GM18870 (cell line): Measurements from ENCODE around the gene CACNB4.
"Not testable (repeated sequence)": the region's sequence is repeated elsewhere in the genome, so short reads cannot be mapped to it uniquely, and the experiment has no call there.

Experiments used
- ATAC-seq: cut with Tn5 transposase; IDR thresholded peaks from one replicate; pipeline ENCODE4 v1.9.1; 2021; ENCODE audit warnings: moderate library complexity; ENCODE audit not compliant: unreplicated experiment

CACNB4 gene

GRCh38 chr2:152025678-152026287, 73.1 kb downstream of the CACNB4 start:
- peak; percentile 79 for ATAC-seq

GRCh38 chr2:152024477-152024876, 74.4 kb downstream of the CACNB4 start:
- no peak for ATAC-seq

- ATAC-seq: no peak
Measured at GRCh38 chr2:152022090-152022489, 76.8 kb downstream of the CACNB4 start.

- ATAC-seq: not testable (repeated sequence)
Measured at GRCh38 chr2:152021001-152021400, 77.8 kb downstream of the CACNB4 start.

- ATAC-seq: no peak
Measured at GRCh38 chr2:152019732-152020131, 79.1 kb downstream of the CACNB4 start.

- no peak for ATAC-seq
Measured at GRCh38 chr2:152016181-152017120, 82.4 kb downstream of the CACNB4 start.

- no peak for ATAC-seq
Measured at GRCh38 chr2:152015552-152015951, 83.3 kb downstream of the CACNB4 start.

- ATAC-seq: no peak
Measured at GRCh38 chr2:152012697-152013096, 86.1 kb downstream of the CACNB4 start.

- ATAC-seq: no peak
Measured at GRCh38 chr2:152011724-152012123, 87.1 kb downstream of the CACNB4 start.

GRCh38 chr2:152005607-152006006, 93.2 kb downstream of the CACNB4 start:
- ATAC-seq: no peak

GRCh38 chr2:152003283-152003682, 95.6 kb downstream of the CACNB4 start:
- ATAC-seq: not testable (repeated sequence)

- ATAC-seq: no peak
Measured at GRCh38 chr2:151999053-151999452, 99.8 kb downstream of the CACNB4 start.

- no peak for ATAC-seq
Measured at GRCh38 chr2:151996243-151997003, 102.4 kb downstream of the CACNB4 start.

- no peak for ATAC-seq
Measured at GRCh38 chr2:151995161-151995557, 103.7 kb downstream of the CACNB4 start.

GRCh38 chr2:151994178-151994577, 104.7 kb downstream of the CACNB4 start:
- ATAC-seq: not testable (repeated sequence)

- no peak for ATAC-seq
Measured at GRCh38 chr2:151991010-151991409, 107.8 kb downstream of the CACNB4 start.

GRCh38 chr2:151989378-151989777, 109.5 kb downstream of the CACNB4 start:
- ATAC-seq: no peak

- no peak for ATAC-seq
Measured at GRCh38 chr2:151987484-151987883, 111.4 kb downstream of the CACNB4 start.

- ATAC-seq: no peak
Measured at GRCh38 chr2:151984424-151985083, 114.3 kb downstream of the CACNB4 start.

GRCh38 chr2:151983221-151983620, 115.6 kb downstream of the CACNB4 start:
- no peak for ATAC-seq

GRCh38 chr2:151981886-151982285, 117.0 kb downstream of the CACNB4 start:
- no peak for ATAC-seq
